22Rv1 (cell line): ENCODE measurements around the gene TXNL4A.
A peak's percentile ranks its signal among the peaks of the same experiment; 100 is the strongest.

Experiments
- ZFX ChIP-seq: fragments of 450-650 bp; IDR thresholded peaks from 2 replicates; pipeline ENCODE4 v1.6.1; 2017; ENCODE audit warnings: antibody characterized with exemption, borderline replicate concordance
- TF ChIP-seq, protein P1 (sequence below): fragments of 450-650 bp; IDR thresholded peaks from 2 replicates; pipeline ENCODE4 v1.5.1; 2017; ENCODE audit warnings: mild to moderate bottlenecking

DNA sequence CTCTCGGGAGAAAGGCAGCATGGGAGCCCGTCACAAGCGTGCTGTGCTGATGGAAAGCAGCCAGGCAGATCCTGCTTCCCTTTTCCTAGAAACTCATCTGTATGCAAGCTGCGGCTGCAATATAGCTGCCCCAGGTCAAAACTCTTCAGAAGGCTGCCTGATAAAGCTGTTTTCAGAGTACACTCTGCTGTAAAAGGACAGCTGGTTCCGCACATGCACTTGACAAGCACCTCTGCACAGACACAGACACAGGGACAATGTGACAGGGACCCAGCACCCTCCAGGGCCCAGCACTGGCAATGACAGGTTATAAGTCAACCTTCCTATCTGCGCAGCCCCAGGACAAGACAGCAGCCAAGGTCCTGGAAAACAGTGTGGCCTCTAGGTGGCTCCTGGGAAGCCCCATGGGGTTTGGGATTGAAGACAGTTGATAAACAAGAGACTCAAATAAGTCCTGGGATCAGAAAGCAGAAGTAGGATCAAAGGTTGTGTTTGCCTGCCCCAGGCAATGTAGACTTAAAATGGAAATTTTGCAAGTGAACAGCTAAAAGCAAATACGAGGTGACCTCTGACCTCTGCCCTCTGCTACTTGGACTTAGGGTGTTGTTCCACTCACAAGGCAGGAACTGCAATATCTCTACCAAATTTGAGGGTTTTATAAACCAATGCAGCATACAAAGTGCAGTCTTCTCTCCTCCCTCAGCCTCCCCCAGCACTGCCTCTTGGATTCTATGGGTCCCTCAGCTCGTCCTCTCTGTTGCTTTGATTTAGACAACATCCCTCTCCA is 53.9 kb downstream of the TXNL4A start:
- TF ChIP-seq, protein P1, sequence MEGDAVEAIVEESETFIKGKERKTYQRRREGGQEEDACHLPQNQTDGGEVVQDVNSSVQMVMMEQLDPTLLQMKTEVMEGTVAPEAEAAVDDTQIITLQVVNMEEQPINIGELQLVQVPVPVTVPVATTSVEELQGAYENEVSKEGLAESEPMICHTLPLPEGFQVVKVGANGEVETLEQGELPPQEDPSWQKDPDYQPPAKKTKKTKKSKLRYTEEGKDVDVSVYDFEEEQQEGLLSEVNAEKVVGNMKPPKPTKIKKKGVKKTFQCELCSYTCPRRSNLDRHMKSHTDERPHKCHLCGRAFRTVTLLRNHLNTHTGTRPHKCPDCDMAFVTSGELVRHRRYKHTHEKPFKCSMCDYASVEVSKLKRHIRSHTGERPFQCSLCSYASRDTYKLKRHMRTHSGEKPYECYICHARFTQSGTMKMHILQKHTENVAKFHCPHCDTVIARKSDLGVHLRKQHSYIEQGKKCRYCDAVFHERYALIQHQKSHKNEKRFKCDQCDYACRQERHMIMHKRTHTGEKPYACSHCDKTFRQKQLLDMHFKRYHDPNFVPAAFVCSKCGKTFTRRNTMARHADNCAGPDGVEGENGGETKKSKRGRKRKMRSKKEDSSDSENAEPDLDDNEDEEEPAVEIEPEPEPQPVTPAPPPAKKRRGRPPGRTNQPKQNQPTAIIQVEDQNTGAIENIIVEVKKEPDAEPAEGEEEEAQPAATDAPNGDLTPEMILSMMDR = peak; percentile 44
- TF ChIP-seq ZFX = no peak
